Omental fat pad (tissue), 4 donors: Measurements from ENCODE around the gene ATP4B. TPM values are rescaled to one million over a fixed set of nuclear protein-coding genes. Genes with fewer than 3 reads are reported as not detected.

ENCODE experiments used
- ATAC-seq: fragments of 150-250 bp; one replicate; pipeline ENCODE4 v1.9.1; 2016; ENCODE audit warnings: mild to moderate bottlenecking, moderate library complexity; ENCODE audit not compliant: low FRiP score
- DNase-seq: peaks from one replicate; pipeline ENCODE4 v3.0.0-alpha.2; 2019; ENCODE audit warnings: low spot score
- total RNA-seq, 4 donors: library from RNA; depleted of rRNA; stranded (reverse); fragments of >200 nt; gene quantifications; one replicate each; pipeline ENCODE4 v1.1.0, GENCODE V29; 2016
- TF ChIP-seq, protein P1 (sequence below), 3 donors: fragments of 450-650 bp; IDR thresholded peaks; one replicate each; pipeline ENCODE4 v1.5.1; 2016 to 2017; ENCODE audit warnings: antibody characterized with exemption in 3 of 3, mild to moderate bottlenecking in 3 of 3, moderate library complexity in 2 of 3

Gene ATP4B
- total RNA-seq, 4 donors from 2014 or later: not detected

DNA sequence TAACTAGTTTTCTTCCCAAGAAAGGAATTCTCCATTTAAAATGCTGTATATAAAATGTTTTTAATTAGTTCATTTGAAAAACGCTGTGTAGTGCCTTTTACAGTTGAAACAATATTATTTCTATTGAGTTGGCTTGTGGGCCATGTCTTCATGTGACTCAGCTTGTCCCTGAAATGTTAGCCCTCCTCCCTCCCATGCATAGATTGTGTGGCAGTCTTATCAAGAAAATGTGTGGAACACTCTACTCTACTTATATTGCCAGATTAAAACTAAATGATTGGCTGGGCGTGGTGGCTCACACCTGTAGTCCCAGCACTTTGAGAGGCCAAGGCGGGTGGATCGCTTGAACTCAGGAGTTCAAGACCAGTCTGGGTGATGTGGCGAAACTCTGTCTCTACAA, 40.0 kb downstream of the ATP4B start:
- ATAC-seq (no peak), DNase-seq (no peak)
- TF ChIP-seq, protein P1, sequence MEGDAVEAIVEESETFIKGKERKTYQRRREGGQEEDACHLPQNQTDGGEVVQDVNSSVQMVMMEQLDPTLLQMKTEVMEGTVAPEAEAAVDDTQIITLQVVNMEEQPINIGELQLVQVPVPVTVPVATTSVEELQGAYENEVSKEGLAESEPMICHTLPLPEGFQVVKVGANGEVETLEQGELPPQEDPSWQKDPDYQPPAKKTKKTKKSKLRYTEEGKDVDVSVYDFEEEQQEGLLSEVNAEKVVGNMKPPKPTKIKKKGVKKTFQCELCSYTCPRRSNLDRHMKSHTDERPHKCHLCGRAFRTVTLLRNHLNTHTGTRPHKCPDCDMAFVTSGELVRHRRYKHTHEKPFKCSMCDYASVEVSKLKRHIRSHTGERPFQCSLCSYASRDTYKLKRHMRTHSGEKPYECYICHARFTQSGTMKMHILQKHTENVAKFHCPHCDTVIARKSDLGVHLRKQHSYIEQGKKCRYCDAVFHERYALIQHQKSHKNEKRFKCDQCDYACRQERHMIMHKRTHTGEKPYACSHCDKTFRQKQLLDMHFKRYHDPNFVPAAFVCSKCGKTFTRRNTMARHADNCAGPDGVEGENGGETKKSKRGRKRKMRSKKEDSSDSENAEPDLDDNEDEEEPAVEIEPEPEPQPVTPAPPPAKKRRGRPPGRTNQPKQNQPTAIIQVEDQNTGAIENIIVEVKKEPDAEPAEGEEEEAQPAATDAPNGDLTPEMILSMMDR (IDR thresholded peaks at IDR 0.05): no peak

DNA sequence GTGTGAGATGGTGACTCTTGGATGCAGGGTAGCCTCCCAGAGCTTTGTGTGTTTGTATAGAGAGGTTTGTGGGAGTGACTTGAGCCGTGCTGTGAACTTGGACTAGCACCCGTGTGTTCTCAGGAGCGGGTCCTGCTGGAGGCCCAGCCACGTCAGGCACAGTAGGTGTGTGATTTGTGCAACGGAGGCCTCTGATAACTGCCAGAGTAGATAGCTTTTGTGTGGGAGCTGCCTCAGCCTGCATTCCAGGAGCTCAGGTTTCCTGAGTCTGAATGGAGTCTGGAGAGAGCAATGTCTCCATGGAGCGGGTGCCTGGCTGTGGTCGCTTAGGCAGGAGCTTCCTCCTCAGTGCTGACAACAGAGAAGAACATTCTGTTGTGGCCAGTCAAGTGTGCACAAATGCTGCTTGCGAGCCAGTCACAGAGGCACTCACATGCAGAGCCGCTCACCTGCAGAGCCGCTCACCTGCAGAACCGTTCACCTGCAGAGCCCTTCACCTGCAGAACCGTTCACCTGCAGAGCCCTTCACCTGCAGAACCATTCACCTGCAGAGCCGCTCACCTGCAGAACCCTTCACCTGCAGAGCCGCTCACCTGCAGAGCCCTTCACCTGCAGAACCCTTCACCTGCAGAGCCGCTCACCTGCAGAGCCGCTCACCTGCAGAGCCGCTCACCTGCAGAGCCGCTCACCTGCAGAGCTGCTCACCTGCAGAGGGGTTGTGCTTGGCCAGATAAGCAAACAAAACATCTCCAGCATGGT, 40.8 kb downstream of the ATP4B start:
- TF ChIP-seq, protein P1 (IDR thresholded peaks at IDR 0.05): no peak
- ATAC-seq: peak; percentile 50
- no peak for DNase-seq

DNA sequence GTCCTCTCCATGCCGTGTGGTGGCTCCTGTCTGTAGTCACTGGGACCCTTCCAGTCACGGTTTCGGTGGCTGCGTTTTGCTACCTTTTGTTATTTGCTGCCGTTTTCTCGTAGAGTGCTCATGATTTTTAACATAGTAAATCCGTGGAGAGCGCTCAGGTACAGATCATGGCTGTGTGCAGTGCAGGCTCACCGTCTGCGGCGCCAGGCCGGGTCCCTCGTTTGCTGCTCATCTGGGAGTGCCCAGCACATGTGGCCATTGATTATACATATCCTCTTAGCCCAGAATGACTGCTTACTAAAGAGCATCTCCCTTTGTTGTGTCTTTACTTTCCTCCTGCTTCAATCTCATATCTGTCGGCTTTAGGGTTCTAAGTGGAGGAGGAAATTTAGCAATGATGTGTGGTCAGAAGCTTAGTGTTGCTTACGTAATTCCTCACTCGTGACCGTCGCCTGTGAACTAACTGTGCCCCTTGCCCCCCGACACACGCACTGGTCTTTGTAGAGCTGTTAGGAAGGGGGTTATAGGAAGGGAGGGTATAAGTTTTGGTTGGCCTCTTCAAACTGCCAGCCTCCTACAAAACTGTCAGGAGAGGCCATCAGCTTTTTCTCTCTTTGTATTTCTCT, 41.6 kb downstream of the ATP4B start:
- DNase-seq: no peak
- ATAC-seq: no peak
- TF ChIP-seq, protein P1 (IDR thresholded peaks at IDR 0.05): no peak

DNA sequence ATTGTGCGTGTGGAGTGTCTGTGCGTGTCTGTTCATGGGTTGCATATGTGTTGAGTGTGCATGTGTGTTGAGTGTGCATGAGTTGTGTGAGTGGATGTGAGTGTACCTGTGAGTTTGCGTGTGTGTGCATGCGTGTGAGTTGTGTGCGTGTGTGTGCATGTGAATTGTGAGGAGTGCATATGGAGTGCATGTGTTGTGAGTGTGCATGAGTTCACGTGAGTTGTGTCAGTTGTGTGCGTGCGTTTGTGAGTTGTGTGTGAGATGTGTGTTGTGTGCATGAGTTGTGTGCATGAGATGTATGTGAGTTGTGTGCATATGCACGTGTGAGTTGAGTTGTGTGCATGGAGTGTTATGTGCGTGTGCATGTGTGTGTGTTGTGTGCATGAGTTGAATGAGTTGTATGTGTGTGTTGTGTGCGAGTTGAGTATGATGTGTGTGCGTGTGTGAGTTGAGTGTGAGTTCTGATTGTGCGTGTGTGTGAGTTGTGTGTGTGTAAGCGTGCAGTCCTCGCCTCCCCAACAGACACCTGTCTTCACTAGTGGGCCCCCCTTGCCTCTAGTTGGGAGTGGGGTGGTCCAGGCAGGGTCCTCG, 44.1 kb downstream of the ATP4B start:
- DNase-seq (no peak), ATAC-seq (no peak)
- TF ChIP-seq, protein P1 (IDR thresholded peaks at IDR 0.05): no peak

DNA sequence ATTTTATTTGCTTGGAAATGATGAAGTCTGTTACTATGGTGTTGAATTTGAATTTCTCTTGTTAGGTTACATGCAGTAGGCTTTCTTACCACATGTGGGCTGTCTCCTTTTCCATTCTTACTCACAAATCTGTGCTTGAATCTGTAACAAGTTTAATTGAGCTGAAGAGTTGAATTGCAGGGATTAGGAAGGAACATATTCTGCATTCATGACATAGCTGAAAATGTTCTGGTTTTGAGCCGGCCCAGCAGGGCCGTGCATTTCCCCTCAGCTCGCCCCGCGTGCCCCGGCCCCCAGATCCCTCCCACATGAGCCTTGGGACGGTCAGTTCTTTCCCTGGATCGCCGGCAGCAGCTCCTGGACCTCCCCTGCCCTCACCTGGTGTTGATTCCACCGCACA, 45.4 kb downstream of the ATP4B start:
- DNase-seq: no peak
- ATAC-seq: no peak
- TF ChIP-seq, protein P1 (IDR thresholded peaks at IDR 0.05): no peak

DNA sequence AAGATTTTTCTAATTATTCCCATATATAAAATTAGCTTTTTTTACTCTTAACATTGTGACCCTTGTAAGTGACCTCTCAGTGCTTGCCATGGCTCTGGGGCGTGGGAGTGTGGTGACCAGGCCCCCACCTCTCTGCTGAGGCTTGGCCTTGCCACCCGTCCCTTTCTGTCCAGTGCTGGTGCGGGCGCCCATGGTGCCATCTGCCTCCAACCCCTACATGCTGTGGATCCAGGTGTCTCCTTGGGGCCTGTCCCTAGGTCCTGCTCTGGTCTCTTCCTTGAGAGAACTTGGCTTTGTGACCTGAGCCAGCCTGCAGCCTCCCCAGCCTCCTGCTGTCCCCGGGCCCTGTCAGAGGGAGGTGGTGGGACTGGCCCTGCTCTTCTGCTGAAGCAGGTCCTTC, 46.0 kb downstream of the ATP4B start:
- ATAC-seq (no peak), DNase-seq (no peak)
- TF ChIP-seq, protein P1 (IDR thresholded peaks at IDR 0.05): no peak
